ENCODE results near the gene SLC41A1.

The SLC41A1 gene

GRCh38 chr1:205843036-205843859, 30.2 kb upstream of the SLC41A1 start:
- FAIRE-seq: no peak

GRCh38 chr1:205842229-205842628, 29.2 kb upstream of the SLC41A1 start:
- FAIRE-seq (no peak), DNase-seq (ENCODE audit: insufficient read length, low spot score) (no peak)
- TF ChIP-seq PAX5 (IDR thresholded peaks at IDR 0.05; ENCODE audit: insufficient read depth, low read length, severe bottlenecking) (no peak), SPI1 (IDR thresholded peaks at IDR 0.05; ENCODE audit: low read depth, low read length) (no peak), POU2F2 (IDR thresholded peaks at IDR 0.05; ENCODE audit: low read depth, low read length) (no peak)

More at GRCh38 chr1:205843036-205843859, 30.2 kb upstream of the SLC41A1 start:
- no peak for DNase-seq (ENCODE audit: insufficient read length, low spot score)
- no peak for TF ChIP-seq TAF1 (IDR thresholded peaks at IDR 0.05; ENCODE audit: low read depth, low read length)
- no peak for TF ChIP-seq SPI1 (IDR thresholded peaks at IDR 0.05; ENCODE audit: low read depth, low read length)
- no peak for TF ChIP-seq POU2F2 (IDR thresholded peaks at IDR 0.05; ENCODE audit: low read depth, low read length)
- TF ChIP-seq PAX5 (IDR thresholded peaks at IDR 0.05; ENCODE audit: insufficient read depth, low read length, severe bottlenecking): no peak
- TF ChIP-seq POLR2A (IDR thresholded peaks at IDR 0.05; ENCODE audit: low read depth, low read length): no peak
- TF ChIP-seq POLR2AphosphoS5 (IDR thresholded peaks at IDR 0.05; ENCODE audit: low read depth, low read length): no peak

DNA sequence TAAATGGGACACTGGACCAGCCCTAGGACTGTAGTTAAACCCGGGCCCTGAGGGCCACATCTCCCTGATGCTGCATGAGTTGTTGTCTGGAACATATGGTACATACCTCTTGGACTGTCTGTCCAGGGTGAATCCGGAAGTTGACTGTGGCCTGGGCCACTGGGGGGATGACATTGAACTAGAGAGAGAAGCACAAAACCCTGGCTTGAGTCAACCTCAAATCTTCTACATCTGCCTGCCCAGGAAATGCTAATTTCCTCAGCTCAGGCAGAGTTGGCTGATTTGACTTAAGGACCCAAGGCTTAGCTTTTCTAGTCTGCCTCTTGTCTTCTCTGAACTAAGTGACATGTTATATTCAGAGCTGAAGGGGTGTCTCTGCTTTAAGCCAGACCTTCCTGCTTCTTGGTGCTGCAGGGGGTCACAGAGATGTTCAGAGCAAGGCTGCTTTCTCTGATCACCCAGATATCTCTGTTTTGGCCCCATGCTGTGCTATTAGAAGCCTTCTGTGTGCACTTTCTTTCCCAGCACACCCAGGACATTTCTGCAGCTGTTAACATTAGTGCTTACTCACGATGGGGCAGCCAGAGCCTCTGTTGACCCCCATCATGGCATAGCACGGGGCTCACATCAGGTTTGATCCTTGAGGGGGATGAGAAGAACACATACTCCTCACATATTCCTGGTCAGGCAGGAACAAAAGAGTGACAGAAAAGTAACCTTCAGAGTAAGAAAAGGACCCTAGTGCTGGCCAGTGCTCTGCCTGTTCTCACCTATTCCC, 27.3 kb upstream of the SLC41A1 start:
- no peak for DNase-seq (ENCODE audit: insufficient read length, low spot score)
- TF ChIP-seq POLR2A (IDR thresholded peaks at IDR 0.05; ENCODE audit: low read depth, low read length) (no peak), POU2F2 (IDR thresholded peaks at IDR 0.05; ENCODE audit: low read depth, low read length) (no peak), TAF1 (IDR thresholded peaks at IDR 0.05; ENCODE audit: low read depth, low read length) (no peak), POLR2AphosphoS5 (IDR thresholded peaks at IDR 0.05; ENCODE audit: low read depth, low read length) (no peak), PAX5 (IDR thresholded peaks at IDR 0.05; ENCODE audit: insufficient read depth, low read length, severe bottlenecking) (no peak), SPI1 (IDR thresholded peaks at IDR 0.05; ENCODE audit: low read depth, low read length) (no peak)
- no peak for FAIRE-seq

DNA sequence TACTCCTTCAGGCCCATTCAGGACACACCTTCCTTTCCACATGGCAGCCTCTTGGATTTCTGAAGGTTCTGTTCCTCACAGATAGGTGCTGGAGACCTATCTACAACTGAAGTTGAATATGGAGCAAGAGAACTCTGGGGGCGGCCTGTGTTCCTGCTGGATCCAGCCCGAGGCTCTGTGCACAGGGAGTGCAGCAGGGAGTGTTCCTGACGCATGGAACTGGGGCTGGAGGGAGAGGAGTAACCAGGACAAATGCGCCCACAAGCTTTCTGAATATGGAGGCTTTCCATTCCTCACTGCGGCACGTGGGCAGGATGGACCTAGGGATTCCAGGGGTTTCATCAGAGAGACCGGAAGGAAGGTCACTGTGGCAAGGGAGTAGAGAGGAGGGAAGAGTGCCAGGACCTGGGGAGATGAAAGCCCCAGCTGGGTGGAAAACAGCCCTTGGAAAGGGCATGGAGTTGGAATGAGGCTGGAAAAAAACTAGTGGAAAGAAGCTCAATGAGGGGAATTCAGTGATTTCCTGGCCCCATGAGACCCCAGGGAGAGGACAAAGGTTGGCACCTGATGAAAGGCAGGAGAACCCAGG, 24.5 kb upstream of the SLC41A1 start:
- FAIRE-seq (no peak), DNase-seq (ENCODE audit: insufficient read length, low spot score) (no peak)
- TF ChIP-seq SPI1 (IDR thresholded peaks at IDR 0.05; ENCODE audit: low read depth, low read length) (no peak), TAF1 (IDR thresholded peaks at IDR 0.05; ENCODE audit: low read depth, low read length) (no peak), POLR2A (IDR thresholded peaks at IDR 0.05; ENCODE audit: low read depth, low read length) (no peak), POLR2AphosphoS5 (IDR thresholded peaks at IDR 0.05; ENCODE audit: low read depth, low read length) (no peak), PAX5 (IDR thresholded peaks at IDR 0.05; ENCODE audit: insufficient read depth, low read length, severe bottlenecking) (no peak), POU2F2 (IDR thresholded peaks at IDR 0.05; ENCODE audit: low read depth, low read length) (no peak)

DNA sequence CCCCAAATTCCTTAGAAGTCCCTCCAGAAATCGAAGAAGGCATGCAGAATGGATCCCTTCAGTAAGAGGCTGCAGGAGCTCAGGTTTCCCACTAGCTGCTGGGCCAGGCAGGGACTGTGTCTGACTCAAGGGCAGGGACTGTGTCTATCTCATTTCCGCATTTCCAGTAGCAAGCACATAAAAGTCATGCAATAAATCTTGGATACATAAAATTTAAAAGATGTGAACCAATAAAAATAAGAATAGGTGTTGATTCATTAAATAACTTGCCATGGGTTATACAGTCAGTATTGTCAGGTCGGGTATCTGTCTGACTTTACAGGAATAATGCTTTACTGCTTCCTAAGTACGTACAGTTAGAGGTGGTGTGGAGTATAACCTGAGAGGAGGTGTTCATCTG, 21.8 kb upstream of the SLC41A1 start:
- FAIRE-seq (no peak), DNase-seq (ENCODE audit: insufficient read length, low spot score) (no peak)
- no peak for TF ChIP-seq PAX5 (IDR thresholded peaks at IDR 0.05; ENCODE audit: insufficient read depth, low read length, severe bottlenecking)
- TF ChIP-seq POLR2A (IDR thresholded peaks at IDR 0.05; ENCODE audit: low read depth, low read length): no peak

DNA sequence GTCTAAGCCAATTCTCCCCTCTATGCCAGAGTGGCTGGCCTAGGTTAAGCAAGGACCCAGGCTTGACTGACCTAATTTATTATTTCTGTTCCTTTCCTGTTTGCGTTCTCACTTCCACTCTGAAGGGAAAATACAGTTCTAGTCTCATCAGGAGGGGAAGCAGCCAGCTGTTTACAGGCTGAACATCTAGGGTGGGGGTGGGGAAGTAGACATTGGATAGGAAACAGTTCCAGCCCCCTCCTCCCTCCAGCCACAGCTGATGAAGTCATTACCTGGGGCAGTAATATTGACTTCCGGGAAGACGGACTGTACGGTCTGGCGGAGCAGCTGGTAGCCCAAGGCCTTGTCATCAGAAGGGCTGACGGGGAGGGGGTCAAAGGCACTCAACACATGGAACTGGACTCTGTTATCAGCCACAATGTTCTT, 19.3 kb upstream of the SLC41A1 start:
- no peak for DNase-seq (ENCODE audit: insufficient read length, low spot score)
- no peak for TF ChIP-seq PAX5 (IDR thresholded peaks at IDR 0.05; ENCODE audit: insufficient read depth, low read length, severe bottlenecking)
- TF ChIP-seq SPI1 (IDR thresholded peaks at IDR 0.05; ENCODE audit: low read depth, low read length): no peak
- no peak for TF ChIP-seq POLR2A (IDR thresholded peaks at IDR 0.05; ENCODE audit: low read depth, low read length)
- TF ChIP-seq POLR2AphosphoS5 (IDR thresholded peaks at IDR 0.05; ENCODE audit: low read depth, low read length): no peak
- TF ChIP-seq POU2F2 (IDR thresholded peaks at IDR 0.05; ENCODE audit: low read depth, low read length): no peak
- no peak for TF ChIP-seq TAF1 (IDR thresholded peaks at IDR 0.05; ENCODE audit: low read depth, low read length)
- no peak for FAIRE-seq

DNA sequence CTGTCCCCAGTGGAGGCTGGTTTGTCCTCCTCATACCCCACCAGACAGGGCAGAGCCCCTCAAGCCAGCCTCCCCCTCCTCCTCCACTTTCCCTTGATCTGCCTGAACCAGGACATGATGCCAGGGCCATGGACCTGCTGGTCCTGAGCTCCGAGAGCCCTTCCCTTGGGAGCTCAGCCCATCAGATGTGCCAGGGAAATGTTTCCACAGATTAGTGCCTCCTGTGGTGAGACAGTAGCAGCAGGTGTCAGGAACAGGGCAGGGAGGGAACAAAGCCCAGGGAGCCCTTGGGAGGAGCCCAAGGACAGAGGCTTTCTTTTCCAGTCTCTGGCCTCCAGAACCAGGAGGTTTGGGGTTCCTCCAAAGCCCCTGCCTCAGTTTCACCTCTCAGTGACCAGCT, 14.6 kb upstream of the SLC41A1 start:
- DNase-seq (ENCODE audit: insufficient read length, low spot score): no peak
- no peak for FAIRE-seq
- TF ChIP-seq POLR2A (IDR thresholded peaks at IDR 0.05; ENCODE audit: low read depth, low read length) (no peak), SPI1 (IDR thresholded peaks at IDR 0.05; ENCODE audit: low read depth, low read length) (no peak), POLR2AphosphoS5 (IDR thresholded peaks at IDR 0.05; ENCODE audit: low read depth, low read length) (no peak), PAX5 (IDR thresholded peaks at IDR 0.05; ENCODE audit: insufficient read depth, low read length, severe bottlenecking) (no peak), TAF1 (IDR thresholded peaks at IDR 0.05; ENCODE audit: low read depth, low read length) (no peak), POU2F2 (IDR thresholded peaks at IDR 0.05; ENCODE audit: low read depth, low read length) (no peak)

DNA sequence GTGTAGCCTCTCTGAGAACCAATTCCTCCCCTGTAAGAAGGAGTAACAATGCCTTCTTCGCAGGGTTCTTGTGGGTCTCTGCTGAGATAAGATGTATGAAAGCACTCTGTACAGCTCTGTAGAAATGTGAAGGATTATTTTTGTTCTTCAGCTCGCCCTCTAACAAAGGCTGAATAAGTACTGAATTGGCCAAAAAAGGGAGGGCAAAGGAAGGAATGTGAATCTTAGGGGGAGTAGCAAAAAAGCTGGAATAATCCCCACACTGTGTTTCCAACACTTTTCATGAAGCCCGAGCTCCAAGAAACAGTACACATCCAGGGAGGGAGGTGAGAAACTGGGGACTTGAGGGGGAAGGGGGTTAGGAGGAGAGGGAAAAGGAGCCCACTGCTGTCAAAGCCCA, 14.0 kb upstream of the SLC41A1 start:
- FAIRE-seq (no peak), DNase-seq (ENCODE audit: insufficient read length, low spot score) (no peak)
- no peak for TF ChIP-seq PAX5 (IDR thresholded peaks at IDR 0.05; ENCODE audit: insufficient read depth, low read length, severe bottlenecking)
- TF ChIP-seq POLR2A (IDR thresholded peaks at IDR 0.05; ENCODE audit: low read depth, low read length): no peak
- no peak for TF ChIP-seq POU2F2 (IDR thresholded peaks at IDR 0.05; ENCODE audit: low read depth, low read length)
- TF ChIP-seq SPI1 (IDR thresholded peaks at IDR 0.05; ENCODE audit: low read depth, low read length): no peak
- TF ChIP-seq POLR2AphosphoS5 (IDR thresholded peaks at IDR 0.05; ENCODE audit: low read depth, low read length): no peak
- no peak for TF ChIP-seq TAF1 (IDR thresholded peaks at IDR 0.05; ENCODE audit: low read depth, low read length)

DNA sequence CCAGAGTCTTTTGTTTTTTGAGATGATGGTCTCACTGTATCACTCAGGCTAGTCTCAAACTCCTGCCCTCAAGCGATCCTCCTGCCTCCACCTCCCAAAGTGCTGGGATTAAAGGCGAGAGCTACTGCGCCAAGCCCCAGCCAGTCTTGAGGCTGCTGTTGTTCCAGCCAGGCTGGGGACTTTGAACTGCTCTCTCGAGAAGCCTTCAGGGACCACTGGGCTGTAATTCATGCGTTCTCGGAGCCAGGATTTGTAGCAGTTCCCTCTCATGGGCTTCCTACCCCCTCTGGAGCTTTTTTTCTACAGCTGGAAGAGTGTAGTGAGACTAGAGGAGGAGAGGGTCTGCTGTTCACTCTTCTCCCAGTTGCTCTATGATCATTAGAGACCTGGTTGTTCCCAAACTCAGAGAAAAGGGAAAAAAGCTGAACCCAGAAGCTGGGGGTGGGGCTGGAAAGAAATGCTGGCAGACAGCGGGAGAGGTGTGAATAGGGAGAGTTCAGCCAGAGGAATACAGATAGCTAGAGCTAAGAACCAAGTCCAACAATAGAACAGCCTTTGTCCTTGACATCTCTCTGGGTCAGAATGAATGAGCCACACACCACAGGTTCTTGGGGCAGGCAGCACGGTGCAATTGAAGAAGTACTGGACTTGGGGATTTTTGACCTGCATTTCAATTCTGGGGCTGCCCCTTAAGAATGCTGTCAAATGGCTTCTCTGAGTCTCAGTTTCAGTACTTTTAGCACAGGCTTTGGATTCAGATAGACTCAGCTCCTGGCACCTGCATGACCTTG, 13.2 kb upstream of the SLC41A1 start:
- FAIRE-seq (no peak), DNase-seq (ENCODE audit: insufficient read length, low spot score) (no peak)
- no peak for TF ChIP-seq PAX5 (IDR thresholded peaks at IDR 0.05; ENCODE audit: insufficient read depth, low read length, severe bottlenecking)
- no peak for TF ChIP-seq POLR2A (IDR thresholded peaks at IDR 0.05; ENCODE audit: low read depth, low read length)
- no peak for TF ChIP-seq POLR2AphosphoS5 (IDR thresholded peaks at IDR 0.05; ENCODE audit: low read depth, low read length)
- no peak for TF ChIP-seq TAF1 (IDR thresholded peaks at IDR 0.05; ENCODE audit: low read depth, low read length)
- TF ChIP-seq POU2F2 (IDR thresholded peaks at IDR 0.05; ENCODE audit: low read depth, low read length): no peak
- TF ChIP-seq SPI1 (IDR thresholded peaks at IDR 0.05; ENCODE audit: low read depth, low read length): no peak

All from GM12891 (cell line).